Skin epidermis (tissue), 12 donors: ENCODE results near the gene USP31.
A peak's percentile ranks its signal among the peaks of the same experiment; 100 is the strongest.

ENCODE experiments used
- H3K27ac ChIP-seq, 21 experiments: fragments of 200-600 bp; sonication (generic) in 11 of 21; one replicate each; pipeline ENCODE4 v1.5.0; 2020; ENCODE audit warnings: mild to moderate bottlenecking in 3 of 21, inconsistent platforms in 2 of 21, moderate library complexity in 2 of 21
- H3K4me3 ChIP-seq, 7 experiments: fragments of 200-600 bp; sonication (generic) in 2 of 7; one replicate each; pipeline ENCODE4 v1.5.0; 2020; ENCODE audit warnings: inconsistent platforms in 2 of 7, mild to moderate bottlenecking in 2 of 7, moderate library complexity in 1 of 7

The USP31 gene

GRCh38 chr16:23149267-23149992 lies at the start of gene USP31:
Gene USP31, minus strand, starts transcription at chr16:23149452. Its CDS starts 182 bp downstream, at chr16:23149270.
- peak within 1 kb of the TSS; percentile 54 to 88 (median 74) for H3K4me3 ChIP-seq
- H3K27ac ChIP-seq, result peak within 1 kb of the TSS; percentile 42 to 89 (median 75)

GRCh38 chr16:23196539-23196938 lies 47.3 kb upstream of the USP31 start:
- H3K4me3 ChIP-seq, result no peak overlapping the region
- no peak overlapping the region for H3K27ac ChIP-seq

- H3K27ac ChIP-seq, result no peak overlapping the region
Measured at GRCh38 chr16:23195366-23195978, 46.2 kb upstream of the USP31 start.

GRCh38 chr16:23194497-23195221 lies 45.4 kb upstream of the USP31 start:
- no peak overlapping the region for H3K27ac ChIP-seq
- H3K4me3 ChIP-seq, result no peak overlapping the region

More at GRCh38 chr16:23195366-23195978, 46.2 kb upstream of the USP31 start:
- H3K4me3 ChIP-seq, result no peak overlapping the region

- no peak overlapping the region for H3K27ac ChIP-seq
- H3K4me3 ChIP-seq, result no peak overlapping the region
Measured at GRCh38 chr16:23188911-23189310, 39.7 kb upstream of the USP31 start.

GRCh38 chr16:23187341-23187740 lies 38.1 kb upstream of the USP31 start:
- Histone ChIP-seq H3K4me3 (no peak overlapping the region), H3K27ac (no peak overlapping the region)

- no peak overlapping the region for H3K4me3 ChIP-seq
- H3K27ac ChIP-seq, result no peak overlapping the region
Measured at GRCh38 chr16:23186171-23186570, 36.9 kb upstream of the USP31 start.

- H3K27ac ChIP-seq, result no peak overlapping the region
Measured at GRCh38 chr16:23185656-23186055, 36.4 kb upstream of the USP31 start.

GRCh38 chr16:23183543-23183862 lies 34.3 kb upstream of the USP31 start:
- H3K4me3 ChIP-seq, result peak overlapping the region in 2 of 7 experiments; percentile 32 to 44
- H3K27ac ChIP-seq, result no peak overlapping the region

More at GRCh38 chr16:23185656-23186055, 36.4 kb upstream of the USP31 start:
- H3K4me3 ChIP-seq, result no peak overlapping the region

- no peak within 1 kb of the TSS for H3K27ac ChIP-seq
Measured at GRCh38 chr16:23182679-23183542, 33.7 kb upstream of the USP31 start, which contains the start of gene SCNN1G. Gene SCNN1G, plus strand, starts transcription at chr16:23182745. Its CDS starts 3,527 bp downstream, at chr16:23186272.

GRCh38 chr16:23182206-23182678 lies 33.0 kb upstream of the USP31 start:
- peak overlapping the region; percentile 3 to 53 (median 32) for H3K4me3 ChIP-seq

More at GRCh38 chr16:23182679-23183542, 33.7 kb upstream of the USP31 start, which contains the start of gene SCNN1G:
- H3K4me3 ChIP-seq, result peak within 1 kb of the TSS; percentile 3 to 53 (median 32)

GRCh38 chr16:23181506-23181905 lies 32.3 kb upstream of the USP31 start:
- Histone ChIP-seq H3K27ac (no peak overlapping the region), H3K4me3 (no peak overlapping the region)

More at GRCh38 chr16:23182206-23182678, 33.0 kb upstream of the USP31 start:
- H3K27ac ChIP-seq, result no peak overlapping the region

- no peak overlapping the region for H3K4me3 ChIP-seq
Measured at GRCh38 chr16:23175651-23176050, 26.4 kb upstream of the USP31 start.

GRCh38 chr16:23174622-23175021 lies 25.4 kb upstream of the USP31 start:
- no peak overlapping the region for H3K27ac ChIP-seq
- no peak overlapping the region for H3K4me3 ChIP-seq

More at GRCh38 chr16:23175651-23176050, 26.4 kb upstream of the USP31 start:
- no peak overlapping the region for H3K27ac ChIP-seq

GRCh38 chr16:23172994-23173393 lies 23.7 kb upstream of the USP31 start:
- Histone ChIP-seq H3K27ac (no peak overlapping the region), H3K4me3 (no peak overlapping the region)

GRCh38 chr16:23172583-23172982 lies 23.3 kb upstream of the USP31 start:
- no peak overlapping the region for H3K27ac ChIP-seq
- H3K4me3 ChIP-seq, result no peak overlapping the region

GRCh38 chr16:23164736-23165135 lies 15.5 kb upstream of the USP31 start:
- no peak overlapping the region for H3K27ac ChIP-seq
- no peak overlapping the region for H3K4me3 ChIP-seq

- H3K27ac ChIP-seq, result no peak overlapping the region
- no peak overlapping the region for H3K4me3 ChIP-seq
Measured at GRCh38 chr16:23163921-23164320, 14.7 kb upstream of the USP31 start.

- Histone ChIP-seq H3K4me3 (no peak overlapping the region), H3K27ac (no peak overlapping the region)
Measured at GRCh38 chr16:23160574-23160973, 11.3 kb upstream of the USP31 start.
